ENCODE measurements around the gene MTHFD2L.
A peak's percentile ranks its signal among the peaks of the same experiment; 100 is the strongest.

MTHFD2L gene

DNA sequence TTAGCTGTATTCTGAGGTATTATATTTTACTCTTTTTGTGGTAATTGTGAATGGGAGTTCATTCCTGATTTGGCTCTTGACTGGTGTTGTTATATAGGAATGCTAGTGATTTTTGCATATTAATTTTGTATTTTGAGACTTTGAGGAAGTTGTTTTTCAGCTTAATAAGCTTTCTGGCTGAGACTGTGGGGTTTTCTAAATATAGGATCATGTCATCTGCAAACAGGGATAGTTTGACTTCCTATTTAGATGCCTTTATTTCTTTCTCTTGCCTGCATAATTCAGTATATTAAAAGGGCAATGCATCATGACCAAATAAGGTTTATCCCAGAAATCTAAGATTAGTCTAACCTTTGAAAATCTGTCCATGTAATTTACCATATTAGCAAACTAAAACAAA lies 105.6 kb downstream of the MTHFD2L start:
- Histone ChIP-seq H4K20me1 (ENCODE audit: insufficient read depth, low read length) (no peaks in the 10 kb centered on the region), H3K9me2 (replicated peaks; ENCODE audit: insufficient read depth, low read length) (no peaks in the 10 kb centered on the region), H3K36me3 (replicated peaks; ENCODE audit: insufficient read depth, low read length) (no peaks in the 10 kb centered on the region), H3F3A (ENCODE audit: insufficient read depth, low read length) (0 out of 2 replicates have a peak, but pooled peaks cover 2% of the 10 kb centered on the region), H3K9me3 (replicated peaks; ENCODE audit: insufficient read depth, low read length) (no peaks in the 10 kb centered on the region), H3K4me2 (ENCODE audit: low read depth, low read length) (no peak overlapping the region), H3K4me1 (ENCODE audit: low read length) (peaks cover 17% of the 10 kb centered on the region), H3K4me3 (ENCODE audit: low read length) (no peak overlapping the region), H3K9ac (ENCODE audit: low read length) (no peak overlapping the region), H3K79me2 (ENCODE audit: low read length) (no peaks in the 10 kb centered on the region), H3K27ac (ENCODE audit: low read length) (no peak overlapping the region), H3K27me3 (replicated peaks; ENCODE audit: insufficient read depth, low read length) (no peaks in the 10 kb centered on the region), H2AFZ (ENCODE audit: low read length) (no peak overlapping the region)
- no peak for DNase-seq
- TF ChIP-seq, protein P1, sequence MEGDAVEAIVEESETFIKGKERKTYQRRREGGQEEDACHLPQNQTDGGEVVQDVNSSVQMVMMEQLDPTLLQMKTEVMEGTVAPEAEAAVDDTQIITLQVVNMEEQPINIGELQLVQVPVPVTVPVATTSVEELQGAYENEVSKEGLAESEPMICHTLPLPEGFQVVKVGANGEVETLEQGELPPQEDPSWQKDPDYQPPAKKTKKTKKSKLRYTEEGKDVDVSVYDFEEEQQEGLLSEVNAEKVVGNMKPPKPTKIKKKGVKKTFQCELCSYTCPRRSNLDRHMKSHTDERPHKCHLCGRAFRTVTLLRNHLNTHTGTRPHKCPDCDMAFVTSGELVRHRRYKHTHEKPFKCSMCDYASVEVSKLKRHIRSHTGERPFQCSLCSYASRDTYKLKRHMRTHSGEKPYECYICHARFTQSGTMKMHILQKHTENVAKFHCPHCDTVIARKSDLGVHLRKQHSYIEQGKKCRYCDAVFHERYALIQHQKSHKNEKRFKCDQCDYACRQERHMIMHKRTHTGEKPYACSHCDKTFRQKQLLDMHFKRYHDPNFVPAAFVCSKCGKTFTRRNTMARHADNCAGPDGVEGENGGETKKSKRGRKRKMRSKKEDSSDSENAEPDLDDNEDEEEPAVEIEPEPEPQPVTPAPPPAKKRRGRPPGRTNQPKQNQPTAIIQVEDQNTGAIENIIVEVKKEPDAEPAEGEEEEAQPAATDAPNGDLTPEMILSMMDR (IDR thresholded peaks at IDR 0.05; ENCODE audit: low read length): no peak
- TF ChIP-seq EZH2phosphoT487 (IDR thresholded peaks at IDR 0.05; ENCODE audit: low read length): no peak
- no peak for TF ChIP-seq EZH2 (optimal IDR thresholded peaks at IDR 0.05; ENCODE audit: low read depth, low read length)

DNA sequence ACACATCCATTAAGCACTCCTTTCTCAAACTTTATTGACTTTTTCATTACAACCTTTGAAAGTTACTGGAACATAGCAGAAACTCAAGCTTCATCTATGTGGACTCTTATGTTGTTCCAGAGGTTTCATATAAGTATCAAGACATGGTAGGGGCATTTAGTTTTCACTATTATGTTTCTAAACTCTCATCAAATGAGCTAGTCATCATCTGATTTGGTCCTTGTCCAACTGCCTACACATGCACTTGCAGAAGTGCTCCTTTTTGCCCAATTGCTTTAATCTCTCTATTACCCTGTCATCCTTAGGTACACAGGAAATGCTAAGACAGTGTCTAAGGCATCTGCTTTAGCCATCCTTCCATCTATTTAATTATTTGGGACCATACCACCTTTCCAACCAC lies 108.2 kb downstream of the MTHFD2L start:
- Histone ChIP-seq H3K4me3 (ENCODE audit: low read length) (no peak overlapping the region), H3K4me2 (ENCODE audit: low read depth, low read length) (no peak overlapping the region), H3K27ac (ENCODE audit: low read length) (no peak overlapping the region), H3K79me2 (ENCODE audit: low read length) (no peaks in the 10 kb centered on the region), H3K27me3 (replicated peaks; ENCODE audit: insufficient read depth, low read length) (no peaks in the 10 kb centered on the region), H3K9me3 (replicated peaks; ENCODE audit: insufficient read depth, low read length) (no peaks in the 10 kb centered on the region), H3K9me2 (replicated peaks; ENCODE audit: insufficient read depth, low read length) (no peaks in the 10 kb centered on the region), H4K20me1 (ENCODE audit: insufficient read depth, low read length) (no peaks in the 10 kb centered on the region), H3K4me1 (ENCODE audit: low read length) (peaks cover 22% of the 10 kb centered on the region), H3F3A (ENCODE audit: insufficient read depth, low read length) (0 out of 2 replicates have a peak, but pooled peaks cover 3% of the 10 kb centered on the region), H2AFZ (ENCODE audit: low read length) (no peak overlapping the region), H3K9ac (ENCODE audit: low read length) (no peak overlapping the region), H3K36me3 (replicated peaks; ENCODE audit: insufficient read depth, low read length) (no peaks in the 10 kb centered on the region)
- no peak for DNase-seq
- TF ChIP-seq EZH2phosphoT487 (IDR thresholded peaks at IDR 0.05; ENCODE audit: low read length) (no peak), EZH2 (optimal IDR thresholded peaks at IDR 0.05; ENCODE audit: low read depth, low read length) (no peak)
- TF ChIP-seq, protein P1 (IDR thresholded peaks at IDR 0.05; ENCODE audit: low read length): no peak

DNA sequence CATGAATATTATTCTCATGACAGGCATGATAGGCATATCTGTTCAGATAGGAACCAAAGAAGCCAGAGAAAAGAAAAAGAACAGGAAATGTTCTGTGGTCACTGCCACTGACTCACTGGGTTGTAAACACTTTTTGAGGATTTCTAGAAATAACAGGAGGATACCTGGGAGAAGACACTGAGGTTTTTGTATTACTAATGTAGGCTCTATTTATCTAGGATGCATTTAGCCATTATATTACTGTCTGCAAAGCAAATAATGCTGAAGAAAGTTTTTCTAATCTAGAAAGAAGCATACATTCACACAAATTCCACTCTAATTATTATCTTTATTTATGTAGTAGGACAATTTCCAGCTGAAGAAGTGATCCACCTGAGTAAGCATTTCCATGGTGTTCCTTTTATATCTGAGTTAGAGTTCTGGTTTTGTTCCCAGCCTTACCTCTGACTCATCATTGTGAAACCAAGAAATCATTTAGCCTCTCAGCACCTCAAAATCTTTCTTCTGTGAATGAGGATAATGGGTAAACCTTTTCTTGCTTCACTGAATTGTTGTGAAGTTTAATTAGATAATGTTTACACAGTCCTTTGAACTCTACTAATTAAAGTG lies 110.2 kb downstream of the MTHFD2L start:
- Histone ChIP-seq H3K36me3 (replicated peaks; ENCODE audit: insufficient read depth, low read length) (no peaks in the 10 kb centered on the region), H3K27me3 (replicated peaks; ENCODE audit: insufficient read depth, low read length) (no peaks in the 10 kb centered on the region), H3K9me2 (replicated peaks; ENCODE audit: insufficient read depth, low read length) (no peaks in the 10 kb centered on the region), H3K9ac (ENCODE audit: low read length) (no peak overlapping the region), H3K79me2 (ENCODE audit: low read length) (no peaks in the 10 kb centered on the region), H3F3A (ENCODE audit: insufficient read depth, low read length) (0 out of 2 replicates have a peak, but pooled peaks cover 3% of the 10 kb centered on the region), H3K4me1 (ENCODE audit: low read length) (peaks cover 22% of the 10 kb centered on the region), H3K9me3 (replicated peaks; ENCODE audit: insufficient read depth, low read length) (no peaks in the 10 kb centered on the region), H3K4me2 (ENCODE audit: low read depth, low read length) (0 out of 2 replicates have a peak overlapping the region, but pooled peaks have one; percentile 2), H3K27ac (ENCODE audit: low read length) (no peak overlapping the region), H4K20me1 (ENCODE audit: insufficient read depth, low read length) (no peaks in the 10 kb centered on the region), H3K4me3 (ENCODE audit: low read length) (no peak overlapping the region), H2AFZ (ENCODE audit: low read length) (no peak overlapping the region)
- peak; percentile 42 for DNase-seq
- no peak for TF ChIP-seq EZH2phosphoT487 (IDR thresholded peaks at IDR 0.05; ENCODE audit: low read length)
- TF ChIP-seq EZH2 (optimal IDR thresholded peaks at IDR 0.05; ENCODE audit: low read depth, low read length): no peak
- TF ChIP-seq, protein P1 (IDR thresholded peaks at IDR 0.05; ENCODE audit: low read length): no peak

Measured in MM.1S (cell line).